ENCODE measurements around the gene DSCAML1. TPM values are rescaled to one million over a fixed set of nuclear protein-coding genes. Genes with fewer than 3 reads are reported as not detected.

Gene DSCAML1
- total RNA-seq, 1 donor from 2014 or later, result 0.95 TPM

DNA sequence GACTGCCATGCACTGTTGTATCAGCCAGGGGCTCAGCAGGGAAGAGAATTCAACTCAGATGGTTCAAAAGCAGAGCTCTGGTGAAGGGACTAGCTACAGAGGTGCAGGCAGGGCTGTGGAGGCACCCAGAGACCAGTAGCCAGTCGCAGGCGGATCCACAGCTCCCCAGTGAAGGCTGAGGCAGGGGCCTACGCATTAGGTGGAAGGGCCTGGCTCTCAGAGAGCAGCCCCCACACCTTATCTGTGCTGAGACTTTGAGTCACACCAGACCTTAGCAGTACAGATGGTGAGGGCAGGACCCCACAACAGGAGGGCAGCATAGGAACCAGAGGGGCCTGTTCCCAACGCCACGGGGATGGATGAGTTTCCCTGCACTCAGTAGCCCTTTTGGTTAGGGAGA lies 189.6 kb downstream of the DSCAML1 start:
- no peaks in the 10 kb centered on the region for H3K4me1 ChIP-seq
- H3K27me3 ChIP-seq (ENCODE audit: low read depth), result no peaks in the 10 kb centered on the region
- intact Hi-C loops (cut with DNase I), result no loop called here
- no peaks in the 10 kb centered on the region for H3K9me3 ChIP-seq
- no peaks in the 10 kb centered on the region for H3K36me3 ChIP-seq
- TF ChIP-seq, protein P1, sequence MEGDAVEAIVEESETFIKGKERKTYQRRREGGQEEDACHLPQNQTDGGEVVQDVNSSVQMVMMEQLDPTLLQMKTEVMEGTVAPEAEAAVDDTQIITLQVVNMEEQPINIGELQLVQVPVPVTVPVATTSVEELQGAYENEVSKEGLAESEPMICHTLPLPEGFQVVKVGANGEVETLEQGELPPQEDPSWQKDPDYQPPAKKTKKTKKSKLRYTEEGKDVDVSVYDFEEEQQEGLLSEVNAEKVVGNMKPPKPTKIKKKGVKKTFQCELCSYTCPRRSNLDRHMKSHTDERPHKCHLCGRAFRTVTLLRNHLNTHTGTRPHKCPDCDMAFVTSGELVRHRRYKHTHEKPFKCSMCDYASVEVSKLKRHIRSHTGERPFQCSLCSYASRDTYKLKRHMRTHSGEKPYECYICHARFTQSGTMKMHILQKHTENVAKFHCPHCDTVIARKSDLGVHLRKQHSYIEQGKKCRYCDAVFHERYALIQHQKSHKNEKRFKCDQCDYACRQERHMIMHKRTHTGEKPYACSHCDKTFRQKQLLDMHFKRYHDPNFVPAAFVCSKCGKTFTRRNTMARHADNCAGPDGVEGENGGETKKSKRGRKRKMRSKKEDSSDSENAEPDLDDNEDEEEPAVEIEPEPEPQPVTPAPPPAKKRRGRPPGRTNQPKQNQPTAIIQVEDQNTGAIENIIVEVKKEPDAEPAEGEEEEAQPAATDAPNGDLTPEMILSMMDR (IDR thresholded peaks at IDR 0.05), result no peak
- ATAC-seq (no peak), DNase-seq (no peak)
- H3K4me3 ChIP-seq, result no peak overlapping the region
- no peak overlapping the region for H3K27ac ChIP-seq

DNA sequence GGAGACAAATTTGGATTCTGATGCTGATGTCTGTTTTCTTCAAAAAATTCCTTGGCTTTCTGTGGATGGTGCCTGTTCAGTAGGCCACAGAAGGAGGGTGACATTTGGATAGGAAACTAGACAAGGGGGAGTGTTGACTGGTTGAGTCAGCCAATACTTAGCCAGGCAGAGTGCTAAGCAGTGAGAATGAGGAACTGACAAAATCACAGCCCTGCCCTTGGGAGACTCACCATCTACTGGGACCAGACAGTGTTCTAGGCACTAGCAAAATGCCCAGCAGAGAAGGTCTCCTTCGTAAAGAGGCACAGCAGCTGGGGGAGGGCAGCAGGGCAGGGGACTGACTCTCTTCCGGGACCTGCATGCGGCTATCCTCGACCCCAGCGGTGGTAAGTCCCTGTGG lies 190.2 kb downstream of the DSCAML1 start:
- no peaks in the 10 kb centered on the region for H3K36me3 ChIP-seq
- H3K4me1 ChIP-seq, result no peaks in the 10 kb centered on the region
- TF ChIP-seq, protein P1 (IDR thresholded peaks at IDR 0.05), result no peak
- no peaks in the 10 kb centered on the region for H3K27me3 ChIP-seq (ENCODE audit: low read depth)
- DNase-seq, result no peak
- no peak overlapping the region for H3K27ac ChIP-seq
- ATAC-seq, result no peak
- H3K9me3 ChIP-seq, result no peaks in the 10 kb centered on the region
- intact Hi-C loops (cut with DNase I), result no loop called here
- H3K4me3 ChIP-seq, result no peak overlapping the region

DNA sequence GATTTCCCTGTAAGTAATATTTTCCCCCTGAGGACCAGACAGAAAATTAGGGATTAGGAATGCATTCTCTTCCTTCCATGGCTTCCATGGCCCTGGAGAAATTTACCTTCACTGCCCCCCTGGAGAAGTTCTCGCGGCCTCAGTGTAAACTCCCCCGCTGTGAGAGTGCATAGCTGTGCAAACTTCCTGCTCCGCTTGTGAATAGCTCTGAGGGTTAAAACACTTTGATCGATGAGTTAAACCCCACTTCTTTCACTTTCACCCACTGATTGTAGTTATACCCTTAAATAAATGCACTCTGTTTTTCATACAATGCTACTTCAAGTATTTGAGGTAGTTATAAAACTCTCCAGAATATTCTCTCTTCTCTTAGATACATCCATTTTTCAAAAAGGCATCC lies 190.8 kb downstream of the DSCAML1 start:
- ATAC-seq, result no peak
- no peaks in the 10 kb centered on the region for H3K9me3 ChIP-seq
- no peak for DNase-seq
- H3K36me3 ChIP-seq, result no peaks in the 10 kb centered on the region
- no peak overlapping the region for H3K4me3 ChIP-seq
- TF ChIP-seq, protein P1 (IDR thresholded peaks at IDR 0.05), result no peak
- intact Hi-C loops (cut with DNase I), result no loop called here
- no peak overlapping the region for H3K27ac ChIP-seq
- no peaks in the 10 kb centered on the region for H3K4me1 ChIP-seq
- H3K27me3 ChIP-seq (ENCODE audit: low read depth), result no peaks in the 10 kb centered on the region

DNA sequence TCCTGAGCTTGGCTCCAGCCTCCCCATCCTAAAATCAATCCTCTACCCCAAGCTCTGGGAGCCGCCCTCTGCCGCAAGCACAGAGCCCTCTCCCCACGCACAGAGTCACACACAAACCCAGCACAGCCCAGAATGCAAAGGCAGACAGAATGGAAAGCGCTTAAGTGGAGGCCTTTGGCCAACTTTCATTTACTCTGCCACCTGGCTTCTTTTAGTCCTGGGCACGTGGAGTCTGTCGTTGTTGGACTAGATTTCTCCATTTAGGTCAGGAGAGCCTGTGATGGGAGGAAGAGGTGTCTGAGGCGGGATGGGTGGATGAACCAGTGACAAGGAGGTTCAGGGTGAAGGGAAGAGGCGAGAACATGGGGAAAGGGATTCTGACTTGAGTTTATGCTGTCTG lies 191.7 kb downstream of the DSCAML1 start:
- H3K27me3 ChIP-seq (ENCODE audit: low read depth), result peaks cover under 1% of the 10 kb centered on the region
- intact Hi-C loops (cut with DNase I), result no loop called here
- DNase-seq (no peak), ATAC-seq (no peak)
- no peaks in the 10 kb centered on the region for H3K36me3 ChIP-seq
- no peak overlapping the region for H3K4me3 ChIP-seq
- H3K9me3 ChIP-seq, result no peaks in the 10 kb centered on the region
- H3K27ac ChIP-seq, result no peak overlapping the region
- TF ChIP-seq, protein P1 (IDR thresholded peaks at IDR 0.05), result no peak
- no peaks in the 10 kb centered on the region for H3K4me1 ChIP-seq

DNA sequence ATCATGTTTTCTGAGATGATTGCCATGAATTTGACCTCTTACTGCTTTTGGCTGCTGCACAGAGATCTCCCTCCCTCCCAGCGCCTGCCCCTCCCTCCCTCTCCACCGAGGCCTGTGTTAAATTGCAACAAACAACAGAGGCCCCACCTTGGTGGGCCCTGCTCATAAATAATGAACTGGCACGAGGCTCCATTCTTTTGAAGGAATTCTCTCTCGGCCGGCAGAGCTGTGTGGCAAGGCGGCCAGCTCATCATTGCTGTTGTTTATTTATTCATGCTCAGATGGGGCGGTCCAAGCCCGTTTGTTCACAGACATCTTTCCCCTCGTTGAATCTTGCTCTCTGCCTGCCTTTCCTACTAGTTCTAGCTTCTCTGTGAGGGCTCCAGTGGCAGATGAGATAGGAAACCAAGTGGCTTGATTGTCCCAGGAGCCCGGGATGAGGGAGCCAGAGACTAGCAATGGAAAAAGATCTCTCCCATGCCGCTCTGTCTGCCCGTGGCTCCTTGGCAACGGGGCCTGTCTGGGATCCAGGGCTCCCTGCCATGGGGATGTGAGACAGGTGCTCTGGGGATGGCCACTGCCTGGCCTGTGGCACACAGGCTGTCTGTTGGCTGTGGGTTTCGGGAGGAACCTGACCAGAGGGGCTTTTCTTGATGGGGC lies 192.6 kb downstream of the DSCAML1 start:
- Histone ChIP-seq H3K27ac (no peak overlapping the region), H3K4me1 (no peaks in the 10 kb centered on the region), H3K27me3 (ENCODE audit: low read depth) (peaks cover 8% of the 10 kb centered on the region), H3K4me3 (no peak overlapping the region), H3K9me3 (no peaks in the 10 kb centered on the region), H3K36me3 (no peaks in the 10 kb centered on the region)
- no peak for ATAC-seq
- DNase-seq, result no peak
- TF ChIP-seq, protein P1 (IDR thresholded peaks at IDR 0.05), result no peak
- intact Hi-C loops (cut with DNase I), result no loop called here

All from lower lobe of right lung (tissue), 2 donors.